Measurements from ENCODE around the gene PACSIN1. TPM values are rescaled to one million over a fixed set of nuclear protein-coding genes. Genes with fewer than 3 reads are reported as not detected.

PACSIN1 gene
- total and polyA plus RNA-seq, 2 of the 4 experiments (the other 2 are of a cell fraction), result 0.02 TPM; not detected in 1

DNA sequence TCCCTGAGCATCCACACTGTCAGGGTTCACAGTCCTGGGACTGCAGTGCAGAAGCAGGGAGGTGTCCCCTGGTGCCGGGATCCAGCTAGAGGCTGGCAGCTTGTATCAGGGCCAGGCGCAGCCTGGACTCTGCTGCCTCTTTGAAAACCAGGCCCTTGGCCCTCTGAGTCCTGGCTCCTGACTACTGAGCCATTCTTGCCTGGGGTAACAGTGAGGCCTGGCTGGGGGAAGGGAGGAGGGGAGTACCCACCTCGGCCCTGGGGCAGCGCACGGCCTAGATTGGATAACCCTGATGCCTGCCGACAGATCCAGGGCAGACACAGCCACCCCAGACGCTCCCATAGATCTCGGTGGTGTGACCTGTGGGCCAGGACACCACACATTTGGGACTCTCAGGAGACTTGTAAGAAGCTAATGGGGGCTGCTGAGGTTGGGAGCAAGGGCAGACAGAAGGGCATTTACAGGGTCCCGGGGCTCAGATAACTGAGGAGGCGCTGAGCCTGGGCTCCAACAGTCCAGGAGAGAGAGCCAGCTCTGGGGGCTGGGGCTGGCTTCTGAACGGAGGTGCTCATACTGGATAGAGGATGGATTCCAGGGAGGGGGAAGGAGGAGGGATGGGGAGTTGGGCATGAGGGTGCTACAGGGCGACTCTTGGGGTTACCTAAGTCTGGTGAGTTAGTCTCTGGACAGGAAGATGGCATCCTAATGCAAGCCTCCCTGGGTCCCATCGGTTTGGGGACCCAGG, 59.7 kb downstream of the PACSIN1 start:
- dilution Hi-C loops (cut with HindIII; ENCODE audit: low sequenced_read_pairs, unreplicated experiment), result no loop called here
- Histone ChIP-seq H4K20me1 (ENCODE audit: insufficient read depth, low read length) (no peaks in the 10 kb centered on the region), H3K36me3 (ENCODE audit: control insufficient read depth, insufficient read depth, low read length) (no peaks in the 10 kb centered on the region), H2BK5ac (ENCODE audit: low read depth, low read length, poor library complexity, severe bottlenecking) (no peak overlapping the region), H2BK20ac (ENCODE audit: low read depth, low read length) (no peak overlapping the region), H4K5ac (ENCODE audit: low read depth, low read length) (no peak overlapping the region), H3K4ac (ENCODE audit: low read depth, low read length) (no peak overlapping the region), H2AK5ac (ENCODE audit: low read depth, low read length) (no peak overlapping the region), H4K91ac (ENCODE audit: insufficient read depth, low read depth, low read length) (no peak overlapping the region), H3K9ac (ENCODE audit: low read depth, low read length) (no peak overlapping the region), H2AK9ac (replicated peaks; ENCODE audit: low read depth, low read length, poor library complexity) (no peak overlapping the region), H3K27me3 (ENCODE audit: control insufficient read depth, insufficient read depth, low read length) (peaks cover 15% of the 10 kb centered on the region; the same call in 1 of the 2 replicates), H3K14ac (replicated peaks; ENCODE audit: low read depth, low read length) (no peak overlapping the region), H3K56ac (ENCODE audit: extremely low read depth, insufficient read depth, low read length) (no peak overlapping the region), H3K9me1 (ENCODE audit: insufficient read depth, low read length) (peaks cover 3% of the 10 kb centered on the region; the same call in 1 of the 2 replicates), H3K23ac (ENCODE audit: low read depth, low read length) (no peak overlapping the region), H3K4me1 (ENCODE audit: control insufficient read depth, insufficient read depth, low read length) (peaks cover 4% of the 10 kb centered on the region), H3K4me2 (ENCODE audit: low read depth, low read length) (no peak overlapping the region), H3K9me3 (ENCODE audit: control insufficient read depth, insufficient read depth, low read length) (no peaks in the 10 kb centered on the region), H3K27ac (ENCODE audit: insufficient read depth, low read length) (no peak overlapping the region), H2AFZ (replicated peaks; ENCODE audit: low read length, poor library complexity) (peak overlapping the region; percentile 24), H2BK15ac (ENCODE audit: low read depth, low read length) (no peak overlapping the region), H4K8ac (ENCODE audit: low read depth in 2 of 2, low read length in 2 of 2) (no peak overlapping the region), H3K4me3 (ENCODE audit: insufficient read depth, low read depth, low read length) (no peak overlapping the region), H3K18ac (ENCODE audit: low read depth, low read length) (no peak overlapping the region), H3K79me1 (ENCODE audit: low read depth in 1 of 2, low read length in 2 of 2) (no peaks in the 10 kb centered on the region), H2BK120ac (ENCODE audit: low read depth, low read length) (no peak overlapping the region)
- no peak for DNase-seq
- in situ Hi-C loops (cut with MboI; ENCODE audit: low sequenced_read_pairs), result no loop called here
- TF ChIP-seq BHLHE40 (IDR thresholded peaks at IDR 0.05; ENCODE audit: low read depth, low read length) (no peak), NFE2L2 (IDR thresholded peaks at IDR 0.05; ENCODE audit: low read depth, low read length) (no peak), MXI1 (IDR thresholded peaks at IDR 0.05; ENCODE audit: borderline replicate concordance, low read depth, low read length) (no peak), MAZ (IDR thresholded peaks at IDR 0.05; ENCODE audit: borderline replicate concordance, low read depth, low read length) (no peak), FOS (IDR thresholded peaks at IDR 0.05; ENCODE audit: low read depth, low read length) (no peak), RCOR1 (IDR thresholded peaks at IDR 0.05; ENCODE audit: insufficient replicate concordance, low read length) (no peak), SMC3 (IDR thresholded peaks at IDR 0.05; ENCODE audit: low read depth, low read length) (no peak), CEBPB (IDR thresholded peaks at IDR 0.05; ENCODE audit: low read depth, low read length) (no peak), MAFK (IDR thresholded peaks at IDR 0.05; ENCODE audit: low read depth, low read length) (no peak)
- TF ChIP-seq, protein P1, sequence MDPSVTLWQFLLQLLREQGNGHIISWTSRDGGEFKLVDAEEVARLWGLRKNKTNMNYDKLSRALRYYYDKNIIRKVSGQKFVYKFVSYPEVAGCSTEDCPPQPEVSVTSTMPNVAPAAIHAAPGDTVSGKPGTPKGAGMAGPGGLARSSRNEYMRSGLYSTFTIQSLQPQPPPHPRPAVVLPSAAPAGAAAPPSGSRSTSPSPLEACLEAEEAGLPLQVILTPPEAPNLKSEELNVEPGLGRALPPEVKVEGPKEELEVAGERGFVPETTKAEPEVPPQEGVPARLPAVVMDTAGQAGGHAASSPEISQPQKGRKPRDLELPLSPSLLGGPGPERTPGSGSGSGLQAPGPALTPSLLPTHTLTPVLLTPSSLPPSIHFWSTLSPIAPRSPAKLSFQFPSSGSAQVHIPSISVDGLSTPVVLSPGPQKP (IDR thresholded peaks at IDR 0.05; ENCODE audit: borderline replicate concordance, low read depth, low read length), result no peak
- TF ChIP-seq, protein P2, sequence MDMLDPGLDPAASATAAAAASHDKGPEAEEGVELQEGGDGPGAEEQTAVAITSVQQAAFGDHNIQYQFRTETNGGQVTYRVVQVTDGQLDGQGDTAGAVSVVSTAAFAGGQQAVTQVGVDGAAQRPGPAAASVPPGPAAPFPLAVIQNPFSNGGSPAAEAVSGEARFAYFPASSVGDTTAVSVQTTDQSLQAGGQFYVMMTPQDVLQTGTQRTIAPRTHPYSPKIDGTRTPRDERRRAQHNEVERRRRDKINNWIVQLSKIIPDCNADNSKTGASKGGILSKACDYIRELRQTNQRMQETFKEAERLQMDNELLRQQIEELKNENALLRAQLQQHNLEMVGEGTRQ (IDR thresholded peaks at IDR 0.05; ENCODE audit: low read depth, low read length), result no peak
- CTCF ChIA-PET, result interaction anchor here (0.7 to 0.9 kb wide), 2 partner anchors 50 to 63 kb away, joined by 3 read pairs; no protein-coding TSS in a partner anchor
- POLR2A ChIA-PET (ENCODE audit: unreplicated experiment), result no interaction called here
- WGBS, 2 experiments (ENCODE audit: extremely low coverage in 2 of 2, insufficient read length in 1 of 2), result 87% methylated on average over 3 of the region's 13 CpGs; no CpG with 5 or more reads in 1 of the 2 experiments
- no peak for ATAC-seq (ENCODE audit: low read depth)
- BruUV-seq (replicated peaks), result no TSS peak
- intact Hi-C loops (cut with micrococcal nuclease), result no loop called here
